ENCODE measurements around the gene ANKRD16. TPM values are rescaled to one million over a fixed set of nuclear protein-coding genes. Genes with fewer than 3 reads are reported as not detected.

The ANKRD16 gene
- total RNA-seq, 1 donor from 2014 or later: 9.4 TPM

Other genes starting within 250 kb of the ANKRD16 start
- gene ASB13, start 223.3 kb downstream of the ANKRD16 start, total RNA-seq: 37.3 TPM
- 48.5 TPM for gene TASOR2, start 205.1 kb downstream of the ANKRD16 start, total RNA-seq
- 205 TPM for gene GDI2, start 76.5 kb downstream of the ANKRD16 start, total RNA-seq
- 101 TPM for gene FBH1, start 350 bp upstream of the ANKRD16 start, total RNA-seq
- 25.6 TPM for gene IL15RA, start 87.7 kb upstream of the ANKRD16 start, total RNA-seq
- 1.4 TPM for gene IL2RA, start 172.5 kb upstream of the ANKRD16 start, total RNA-seq
- gene RBM17, start 199.1 kb upstream of the ANKRD16 start, total RNA-seq: 65.5 TPM